GM12875 (cell line): ENCODE results near the gene ARID3B.

Source experiments
- H3K4me3 ChIP-seq: one replicate; pipeline ENCODE4 v1.5.1; 2011; ENCODE audit warnings: low read depth, low read length, control low read depth
- TF ChIP-seq, protein P1 (sequence below): IDR thresholded peaks from 2 replicates; pipeline ENCODE4 v1.5.1; 2011; ENCODE audit warnings: low read depth, mild to moderate bottlenecking, control low read depth, inconsistent platforms, low read length, moderate library complexity, borderline replicate concordance; ENCODE audit not compliant: insufficient read depth

The ARID3B gene

DNA sequence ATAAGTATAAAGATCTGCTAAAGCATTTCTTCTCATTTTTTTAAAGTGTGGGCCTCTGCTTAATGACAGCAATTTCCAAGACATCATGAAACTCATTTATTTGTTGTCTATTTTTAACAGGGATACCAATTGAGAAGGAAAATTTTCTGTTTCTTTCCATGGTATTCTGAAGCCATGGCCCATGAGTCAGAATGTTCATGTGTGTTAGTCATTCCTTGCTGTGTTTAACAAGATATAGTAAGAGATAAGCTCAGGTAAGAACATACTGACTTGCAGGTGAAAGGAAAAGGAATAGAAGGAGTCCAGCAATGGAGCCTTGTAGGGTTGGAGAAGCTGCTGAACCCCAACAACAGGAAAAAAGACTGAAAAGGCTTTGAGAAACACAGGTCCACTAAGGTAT, 17.0 kb upstream of the ARID3B start:
- TF ChIP-seq, protein P1, sequence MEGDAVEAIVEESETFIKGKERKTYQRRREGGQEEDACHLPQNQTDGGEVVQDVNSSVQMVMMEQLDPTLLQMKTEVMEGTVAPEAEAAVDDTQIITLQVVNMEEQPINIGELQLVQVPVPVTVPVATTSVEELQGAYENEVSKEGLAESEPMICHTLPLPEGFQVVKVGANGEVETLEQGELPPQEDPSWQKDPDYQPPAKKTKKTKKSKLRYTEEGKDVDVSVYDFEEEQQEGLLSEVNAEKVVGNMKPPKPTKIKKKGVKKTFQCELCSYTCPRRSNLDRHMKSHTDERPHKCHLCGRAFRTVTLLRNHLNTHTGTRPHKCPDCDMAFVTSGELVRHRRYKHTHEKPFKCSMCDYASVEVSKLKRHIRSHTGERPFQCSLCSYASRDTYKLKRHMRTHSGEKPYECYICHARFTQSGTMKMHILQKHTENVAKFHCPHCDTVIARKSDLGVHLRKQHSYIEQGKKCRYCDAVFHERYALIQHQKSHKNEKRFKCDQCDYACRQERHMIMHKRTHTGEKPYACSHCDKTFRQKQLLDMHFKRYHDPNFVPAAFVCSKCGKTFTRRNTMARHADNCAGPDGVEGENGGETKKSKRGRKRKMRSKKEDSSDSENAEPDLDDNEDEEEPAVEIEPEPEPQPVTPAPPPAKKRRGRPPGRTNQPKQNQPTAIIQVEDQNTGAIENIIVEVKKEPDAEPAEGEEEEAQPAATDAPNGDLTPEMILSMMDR = no peak
- no peak overlapping the region for H3K4me3 ChIP-seq

DNA sequence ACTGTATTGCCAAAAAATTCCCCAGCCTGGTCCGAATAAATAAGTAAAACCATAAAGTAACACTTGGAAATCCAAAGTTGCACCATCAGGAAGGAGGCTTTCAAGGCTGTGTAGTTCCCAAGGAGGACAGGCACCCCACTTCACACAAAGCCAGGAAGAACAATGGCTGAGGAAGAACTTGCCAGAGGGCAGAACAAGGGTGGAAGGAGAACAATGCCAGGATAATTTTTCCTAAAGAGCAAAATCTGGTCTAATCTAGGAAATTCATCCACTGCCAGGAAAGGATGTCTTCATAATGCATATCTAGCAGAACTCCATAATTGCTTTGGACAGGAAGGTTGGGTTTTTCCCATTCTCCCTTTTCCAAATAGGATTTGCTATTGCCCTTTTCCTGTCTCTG, 15.7 kb upstream of the ARID3B start:
- TF ChIP-seq, protein P1 = no peak
- H3K4me3 ChIP-seq = no peak overlapping the region

DNA sequence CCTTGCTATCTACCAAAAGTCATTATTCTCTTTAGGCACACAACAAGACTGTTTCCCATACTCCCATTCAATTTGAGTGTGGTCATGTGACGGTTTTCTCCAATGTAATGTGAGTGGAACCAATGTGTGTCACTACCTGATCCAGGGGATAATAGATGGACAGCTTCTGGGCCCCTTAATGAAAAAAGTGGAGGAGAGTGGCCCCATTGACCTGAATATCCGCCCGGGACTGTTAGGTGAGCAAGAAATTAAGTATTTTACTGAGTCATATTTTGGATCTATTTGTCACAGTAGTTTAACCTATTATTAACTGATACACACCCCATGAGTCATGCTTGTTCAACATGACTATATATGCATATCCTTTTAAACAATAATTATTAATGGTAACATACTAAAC, 15.1 kb upstream of the ARID3B start:
- TF ChIP-seq, protein P1 = no peak
- H3K4me3 ChIP-seq = no peak overlapping the region

DNA sequence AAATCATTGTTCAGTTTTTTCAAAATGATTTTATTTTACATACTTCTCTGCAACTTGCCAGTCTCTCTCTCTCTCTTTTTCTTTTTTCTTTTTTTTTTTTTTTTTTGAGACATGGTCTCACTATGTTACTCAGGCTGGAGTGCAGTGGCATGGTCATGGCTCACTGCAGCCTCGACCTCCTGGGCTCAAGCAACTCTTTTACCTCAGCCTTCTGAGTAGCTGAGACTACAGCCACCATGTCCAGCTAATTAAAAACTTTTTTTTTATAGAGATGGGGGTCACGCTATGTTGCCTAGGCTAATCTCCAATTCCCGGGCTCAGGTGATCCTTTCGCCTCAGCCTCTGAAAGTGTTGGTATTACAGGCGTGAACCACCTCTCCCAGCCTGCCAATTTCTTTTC, 12.1 kb upstream of the ARID3B start:
- TF ChIP-seq, protein P1 = no peak
- H3K4me3 ChIP-seq = no peak overlapping the region

DNA sequence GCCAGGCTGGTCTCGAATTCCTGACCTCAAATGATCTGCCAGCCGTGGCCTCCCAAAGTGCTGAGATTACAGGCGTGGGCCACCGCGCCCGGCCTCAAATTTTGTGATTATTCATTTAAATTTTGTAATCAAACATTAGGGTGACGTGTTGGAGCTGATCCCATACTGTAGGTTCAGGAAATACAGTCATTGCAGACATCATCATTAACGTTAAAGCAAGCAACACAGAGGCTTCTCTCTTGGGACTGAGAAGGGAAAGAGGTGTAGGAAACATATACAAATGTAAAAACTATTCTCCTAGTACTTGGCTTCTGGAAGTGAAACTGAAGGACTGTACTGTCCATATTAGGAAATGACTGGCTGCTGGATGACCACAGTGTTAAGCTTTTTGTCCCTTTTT, 11.1 kb upstream of the ARID3B start:
- TF ChIP-seq, protein P1 = no peak
- H3K4me3 ChIP-seq = no peak overlapping the region

DNA sequence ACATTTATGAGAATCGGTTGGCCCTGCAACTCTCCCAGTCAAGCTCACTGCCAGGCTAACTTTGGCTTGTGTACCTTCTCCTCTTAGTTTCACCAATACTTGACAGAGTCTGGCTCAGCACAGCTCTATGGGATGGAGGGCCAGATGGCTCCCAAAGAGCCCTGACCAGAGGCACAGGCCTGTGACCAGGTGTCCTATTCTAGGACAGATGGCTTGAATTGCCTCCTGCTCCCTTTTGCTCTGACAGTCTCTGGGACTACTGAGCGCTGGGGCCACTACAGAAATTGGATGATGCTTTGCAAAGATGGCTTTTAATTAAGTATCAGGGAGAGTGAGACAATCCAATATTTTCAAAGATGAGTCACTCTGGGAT, 10.3 kb upstream of the ARID3B start:
- H3K4me3 ChIP-seq = no peak overlapping the region

DNA sequence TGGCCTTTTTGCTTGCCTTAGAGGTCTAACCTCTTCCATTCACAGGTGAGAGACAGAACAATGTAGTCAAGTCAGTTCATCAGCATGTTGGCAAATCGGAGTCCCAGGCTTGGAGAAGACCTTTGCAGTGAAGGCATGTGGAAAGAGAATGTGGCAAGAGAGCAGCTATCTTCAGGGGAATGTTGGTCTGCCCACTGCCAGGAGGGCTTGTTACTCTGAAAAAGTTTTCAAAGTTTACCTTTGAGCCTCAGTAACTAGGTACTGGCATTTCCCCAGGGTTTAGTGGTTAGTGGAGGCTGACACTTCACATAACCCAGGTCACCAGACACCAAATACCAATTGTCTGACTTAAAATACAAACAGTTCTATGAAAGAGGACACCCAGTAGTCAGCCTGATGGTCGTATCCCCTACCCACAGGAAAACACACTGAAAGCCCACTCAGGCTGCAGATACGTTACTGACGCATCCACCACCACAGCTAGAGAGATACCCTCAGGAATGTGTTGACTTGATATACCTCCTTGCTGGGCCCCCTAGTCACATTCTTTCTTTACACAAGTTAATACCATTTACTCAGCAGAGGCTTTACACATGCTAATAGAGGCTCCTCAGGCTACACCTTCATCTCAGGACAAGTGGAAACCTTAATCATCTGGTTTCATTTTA, 9.7 kb upstream of the ARID3B start:
- TF ChIP-seq, protein P1 = no peak
- H3K4me3 ChIP-seq = no peak overlapping the region

More for the DNA sequence above, 10.3 kb upstream of the ARID3B start:
- TF ChIP-seq, protein P1 = no peak
